IMR-90 (cell line): Measurements from ENCODE around the gene CTRB1. TPM values are rescaled to one million over a fixed set of nuclear protein-coding genes. Genes with fewer than 3 reads are reported as not detected.

Source experiments
- ATAC-seq: fragments of 200-7000 bp; cut with Tn5 transposase; 2 replicates; pipeline ENCODE4 v1.9.1; 2020; ENCODE audit warnings: low read depth, mild to moderate bottlenecking, moderate library complexity
- BruUV-seq: library from RNA; stranded (reverse); fragments of 400-500 nt; replicated peaks from 2 replicates; lab custom pipeline; 2021; lab: Mats Ljungman, UMichigan
- CTCF ChIA-PET: fragments of 300-600 bp; formaldehyde crosslinking; extraction: SDS; loops from one replicate; lab custom pipeline; 2021; ENCODE audit warnings: antibody characterized with exemption; lab: Yijun Ruan, JAX
- POLR2A ChIA-PET: fragments of 300-600 bp; sonication (Branson Sonifier 250); formaldehyde crosslinking; loops from one replicate; lab custom pipeline; 2022; ENCODE audit warnings: antibody characterized with exemption; ENCODE audit not compliant: unreplicated experiment; lab: Charles Lee
- DNase-seq: peaks from one replicate; pipeline ENCODE4 v3.0.0; 2013
- H2AFZ ChIP-seq: replicated peaks from 2 replicates; pipeline ENCODE3; 2013; ENCODE audit warnings: low read length, mild to moderate bottlenecking; ENCODE audit not compliant: poor library complexity
- H2AK5ac ChIP-seq: 2 replicates; pipeline ENCODE4 v1.6.1; 2013; ENCODE audit warnings: low read depth, low read length, inconsistent platforms
- H2AK9ac ChIP-seq: replicated peaks from 2 replicates; pipeline ENCODE3; 2013; ENCODE audit warnings: mild to moderate bottlenecking, low read depth, low read length, moderate library complexity; ENCODE audit not compliant: poor library complexity
- H2BK120ac ChIP-seq: 2 replicates; pipeline ENCODE4 v1.6.1; 2013; ENCODE audit warnings: low read depth, low read length, inconsistent platforms
- H2BK15ac ChIP-seq: 3 replicates; pipeline ENCODE4 v1.6.1; 2013; ENCODE audit warnings: low read depth, low read length, inconsistent platforms
- H2BK20ac ChIP-seq: 2 replicates; pipeline ENCODE4 v1.6.1; 2013; ENCODE audit warnings: low read depth, mild to moderate bottlenecking, inconsistent platforms, low read length, moderate library complexity
- H2BK5ac ChIP-seq: 2 replicates; pipeline ENCODE4 v1.6.1; 2013; ENCODE audit warnings: mild to moderate bottlenecking, low read depth, low read length, inconsistent platforms; ENCODE audit not compliant: poor library complexity, severe bottlenecking
- H3K14ac ChIP-seq: replicated peaks from 2 replicates; pipeline ENCODE4 v1.6.1; 2013; ENCODE audit warnings: low read depth, low read length, inconsistent platforms
- H3K18ac ChIP-seq: 2 replicates; pipeline ENCODE4 v1.6.1; 2013; ENCODE audit warnings: low read depth, low read length, control low read depth
- H3K23ac ChIP-seq: 2 replicates; pipeline ENCODE4 v1.6.1; 2013; ENCODE audit warnings: low read depth, low read length, inconsistent platforms
- H3K27ac ChIP-seq: 2 replicates; pipeline ENCODE4 v1.5.1; 2013; ENCODE audit warnings: mild to moderate bottlenecking, control low read depth, low read length; ENCODE audit not compliant: insufficient read depth
- H3K27me3 ChIP-seq: 2 replicates; pipeline ENCODE4 v1.6.1; 2013; ENCODE audit warnings: low read length; ENCODE audit not compliant: control insufficient read depth, insufficient read depth
- H3K36me3 ChIP-seq: 2 replicates; pipeline ENCODE4 v1.6.1; 2013; ENCODE audit warnings: low read length, mixed read lengths; ENCODE audit not compliant: control insufficient read depth, insufficient read depth
- H3K4ac ChIP-seq: 2 replicates; pipeline ENCODE4 v1.6.1; 2013; ENCODE audit warnings: low read depth, low read length, inconsistent platforms
- H3K4me1 ChIP-seq: 2 replicates; pipeline ENCODE4 v1.6.1; 2013; ENCODE audit warnings: low read length, mixed read lengths; ENCODE audit not compliant: control insufficient read depth, insufficient read depth
- H3K4me2 ChIP-seq: 2 replicates; pipeline ENCODE4 v1.6.1; 2013; ENCODE audit warnings: low read depth, mild to moderate bottlenecking, control low read depth, low read length, moderate library complexity
- H3K4me3 ChIP-seq: 2 replicates; pipeline ENCODE4 v1.5.1; 2013; ENCODE audit warnings: low read depth, mild to moderate bottlenecking, control low read depth, low read length, moderate library complexity; ENCODE audit not compliant: insufficient read depth
- H3K56ac ChIP-seq: 2 replicates; pipeline ENCODE4 v1.6.1; 2013; ENCODE audit warnings: low read length, inconsistent platforms; ENCODE audit not compliant: insufficient read depth; ENCODE audit errors: extremely low read depth
- H3K79me1 ChIP-seq, 2 experiments: 2 replicates each; pipeline ENCODE4 v1.6.1; 2013; ENCODE audit warnings: low read length in 2 of 2, inconsistent platforms in 1 of 2, low read depth in 1 of 2
- H3K9ac ChIP-seq: 2 replicates; pipeline ENCODE4 v1.6.1; 2013; ENCODE audit warnings: low read depth, low read length, control low read depth
- H3K9me1 ChIP-seq: 2 replicates; pipeline ENCODE4 v1.6.1; 2013; ENCODE audit warnings: low read length, inconsistent platforms; ENCODE audit not compliant: insufficient read depth
- H3K9me3 ChIP-seq: 2 replicates; pipeline ENCODE4 v1.6.1; 2013; ENCODE audit warnings: low read length; ENCODE audit not compliant: control insufficient read depth, insufficient read depth
- H4K20me1 ChIP-seq: 2 replicates; pipeline ENCODE4 v1.6.1; 2013; ENCODE audit warnings: low read length, inconsistent platforms; ENCODE audit not compliant: insufficient read depth
- H4K5ac ChIP-seq: 2 replicates; pipeline ENCODE4 v1.6.1; 2013; ENCODE audit warnings: mild to moderate bottlenecking, low read depth, low read length, control low read depth
- H4K8ac ChIP-seq, 2 experiments: 2 replicates each; pipeline ENCODE4 v1.6.1; 2013; ENCODE audit warnings: low read depth in 2 of 2, low read length in 2 of 2, control low read depth in 1 of 2, inconsistent platforms in 1 of 2
- H4K91ac ChIP-seq: 2 replicates; pipeline ENCODE4 v1.6.1; 2013; ENCODE audit warnings: low read depth, low read length, inconsistent platforms; ENCODE audit not compliant: insufficient read depth
- BHLHE40 ChIP-seq: fragments of 150-350 bp; IDR thresholded peaks from 2 replicates; pipeline ENCODE4 v1.6.1; 2016; ENCODE audit warnings: mild to moderate bottlenecking, low read depth, low read length
- FOS ChIP-seq: fragments of 150-350 bp; IDR thresholded peaks from 2 replicates; pipeline ENCODE4 v1.6.1; 2016; ENCODE audit warnings: low read depth, low read length
- MAFK ChIP-seq: IDR thresholded peaks from 2 replicates; pipeline ENCODE4 v1.6.1; 2012; ENCODE audit warnings: low read depth, low read length, improper control_type of control experiment
- MAZ ChIP-seq: IDR thresholded peaks from 2 replicates; pipeline ENCODE4 v1.6.1; 2012; ENCODE audit warnings: low read depth, mild to moderate bottlenecking, low read length, improper control_type of control experiment, moderate library complexity, borderline replicate concordance
- MXI1 ChIP-seq: IDR thresholded peaks from 2 replicates; pipeline ENCODE4 v1.6.1; 2012; ENCODE audit warnings: low read depth, mild to moderate bottlenecking, low read length, moderate library complexity, borderline replicate concordance
- NFE2L2 ChIP-seq: fragments of 150-350 bp; IDR thresholded peaks from 2 replicates; pipeline ENCODE4 v1.6.1; 2016; ENCODE audit warnings: low read depth, mild to moderate bottlenecking, low read length
- RAD21 ChIP-seq: IDR thresholded peaks from 2 replicates; pipeline ENCODE4 v1.6.1; 2012; ENCODE audit warnings: low read length, improper control_type of control experiment
- RCOR1 ChIP-seq: IDR thresholded peaks from 2 replicates; pipeline ENCODE4 v1.6.1; 2012; ENCODE audit warnings: mild to moderate bottlenecking, low read length, improper control_type of control experiment; ENCODE audit not compliant: insufficient replicate concordance
- RFX5 ChIP-seq: IDR thresholded peaks from 2 replicates; pipeline ENCODE4 v1.8.0; 2012; ENCODE audit warnings: low read depth, mild to moderate bottlenecking, low read length, moderate library complexity
- SMC3 ChIP-seq: fragments of 150-350 bp; IDR thresholded peaks from 2 replicates; pipeline ENCODE4 v1.6.1; 2016; ENCODE audit warnings: low read depth, mild to moderate bottlenecking, antibody characterized with exemption, low read length, moderate library complexity
- WGBS, 2 experiments: methylation state at CpG; one replicate each; pipeline versions ENCODE4 v1.1.5 to v1.1.7; 2013; ENCODE audit warnings: missing lambda C conversion rate in 2 of 2; ENCODE audit not compliant: insufficient read length in 1 of 2; ENCODE audit errors: extremely low coverage in 2 of 2; 5-methylcytosine and 5-hydroxymethylcytosine counted together
- dilution Hi-C: fragments of 300-500 bp; cut with HindIII; formaldehyde crosslinking; loops from one replicate; pipeline ENCODE4 v1.14.3; 2018; ENCODE audit warnings: low sequenced_read_pairs; ENCODE audit not compliant: unreplicated experiment
- in situ Hi-C: fragments of 300-500 bp; cut with MboI; formaldehyde crosslinking; loops from 3 replicates; pipeline ENCODE4 v1.14.3; 2019; ENCODE audit warnings: low sequenced_read_pairs, inconsistent platforms, mixed read lengths
- intact Hi-C: fragments of 100-400 bp; cut with micrococcal nuclease; formaldehyde crosslinking; loops from 2 replicates; pipeline ENCODE4 v1.10.0; 2022
- polyA plus RNA-seq, 3 experiments: library from polyadenylated mRNA; depleted of rRNA; stranded (reverse); fragments of >200 nt; gene quantifications; 2 replicates each; pipeline ENCODE4 v1.2.3, GENCODE V29; 2012; ENCODE audit warnings: low replicate concordance in 1 of 3
- total RNA-seq: library from RNA; depleted of rRNA; stranded (reverse); fragments of >200 nt; gene quantifications from 2 replicates; pipeline ENCODE4 v1.2.3, GENCODE V29; 2012
- TF ChIP-seq, protein P1 (sequence below): conservative IDR thresholded peaks from 2 replicates; pipeline ENCODE4 v1.5.1; 2012; ENCODE audit warnings: mild to moderate bottlenecking, low read depth, low read length, improper control_type of control experiment
- TF ChIP-seq, protein P2 (sequence below): fragments of 150-350 bp; IDR thresholded peaks from 2 replicates; pipeline ENCODE4 v1.6.1; 2017; ENCODE audit warnings: mild to moderate bottlenecking, antibody characterized with exemption, low read length, low read depth
- TF ChIP-seq, protein P3 (sequence below): fragments of 150-350 bp; IDR thresholded peaks from 2 replicates; pipeline ENCODE4 v1.6.1; 2016; ENCODE audit warnings: low read depth, mild to moderate bottlenecking, low read length, moderate library complexity, borderline replicate concordance

Gene CTRB1
- total and polyA plus RNA-seq, 2 of the 4 experiments (the other 2 are of a cell fraction), result not detected

DNA sequence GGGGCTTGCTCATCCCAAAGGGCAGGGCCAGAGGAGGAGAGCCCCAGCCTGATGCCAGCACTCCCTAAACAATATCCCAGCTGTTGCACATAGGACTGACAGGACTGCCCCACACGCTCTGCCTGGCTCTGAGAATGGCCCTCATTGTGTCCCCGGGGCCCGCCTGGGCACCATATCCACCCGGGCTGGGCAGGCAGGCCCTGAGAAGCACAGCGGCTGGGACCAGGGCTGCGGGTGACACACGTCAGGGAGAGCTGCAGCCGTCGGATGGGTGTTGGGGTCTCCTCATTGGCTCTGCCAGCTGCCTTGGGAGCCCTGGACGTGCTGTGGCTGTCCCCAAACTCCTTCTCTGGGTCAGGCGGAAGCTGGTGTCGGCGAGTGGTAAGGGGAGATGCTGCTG, 28.5 kb downstream of the CTRB1 start:
- WGBS, 2 experiments, result 77% methylated on average over 8 of the region's 13 CpGs; no CpG with 5 or more reads in 1 of the 2 experiments
- Histone ChIP-seq H3K56ac (no peak overlapping the region), H3K9me1 (peaks cover 48% of the 10 kb centered on the region), H4K8ac (peak overlapping the region; percentile 89 to 95; a peak in 2 of 4 replicates), H3K9ac (peak overlapping the region; percentile 16; the same call in 1 of the 2 replicates), H3K27ac (peak overlapping the region; percentile 93), H4K5ac (no peak overlapping the region), H3K4me1 (peaks cover 62% of the 10 kb centered on the region), H3K36me3 (peaks cover 10% of the 10 kb centered on the region; the same call in 1 of the 2 replicates), H3K4me2 (no peak overlapping the region; the same call in 1 of the 2 replicates), H3K18ac (no peak overlapping the region; the same call in 1 of the 2 replicates), H2BK20ac (no peak overlapping the region), H2AK5ac (peak overlapping the region; percentile 99), H2AK9ac (peak overlapping the region; percentile 66), H3K9me3 (no peaks in the 10 kb centered on the region), H3K27me3 (no peaks in the 10 kb centered on the region), H2BK5ac (peak overlapping the region; percentile 98), H3K79me1 (peaks cover 4 to 55% of the 10 kb centered on the region in 2 experiments; a peak in 3 of 4 replicates), H4K20me1 (peaks cover 73% of the 10 kb centered on the region), H3K23ac (peak overlapping the region; percentile 90), H2BK15ac (peak overlapping the region; percentile 96; the same call in 1 of the 3 replicates), H3K4me3 (no peak overlapping the region), H3K14ac (peak overlapping the region; percentile 77), H2AFZ (no peak overlapping the region), H3K4ac (peak overlapping the region; percentile 100), H4K91ac (peak overlapping the region; percentile 98), H2BK120ac (peak overlapping the region; percentile 95)
- DNase-seq (no peak), ATAC-seq (no peak)
- in situ Hi-C loops, result no loop called here
- intact Hi-C loops, result no loop called here
- CTCF ChIA-PET, result no interaction called here
- POLR2A ChIA-PET, result no interaction called here
- BruUV-seq, result no TSS peak
- TF ChIP-seq, protein P1, sequence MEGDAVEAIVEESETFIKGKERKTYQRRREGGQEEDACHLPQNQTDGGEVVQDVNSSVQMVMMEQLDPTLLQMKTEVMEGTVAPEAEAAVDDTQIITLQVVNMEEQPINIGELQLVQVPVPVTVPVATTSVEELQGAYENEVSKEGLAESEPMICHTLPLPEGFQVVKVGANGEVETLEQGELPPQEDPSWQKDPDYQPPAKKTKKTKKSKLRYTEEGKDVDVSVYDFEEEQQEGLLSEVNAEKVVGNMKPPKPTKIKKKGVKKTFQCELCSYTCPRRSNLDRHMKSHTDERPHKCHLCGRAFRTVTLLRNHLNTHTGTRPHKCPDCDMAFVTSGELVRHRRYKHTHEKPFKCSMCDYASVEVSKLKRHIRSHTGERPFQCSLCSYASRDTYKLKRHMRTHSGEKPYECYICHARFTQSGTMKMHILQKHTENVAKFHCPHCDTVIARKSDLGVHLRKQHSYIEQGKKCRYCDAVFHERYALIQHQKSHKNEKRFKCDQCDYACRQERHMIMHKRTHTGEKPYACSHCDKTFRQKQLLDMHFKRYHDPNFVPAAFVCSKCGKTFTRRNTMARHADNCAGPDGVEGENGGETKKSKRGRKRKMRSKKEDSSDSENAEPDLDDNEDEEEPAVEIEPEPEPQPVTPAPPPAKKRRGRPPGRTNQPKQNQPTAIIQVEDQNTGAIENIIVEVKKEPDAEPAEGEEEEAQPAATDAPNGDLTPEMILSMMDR, result no peak
- no peak for TF ChIP-seq RFX5
- TF ChIP-seq, protein P2, sequence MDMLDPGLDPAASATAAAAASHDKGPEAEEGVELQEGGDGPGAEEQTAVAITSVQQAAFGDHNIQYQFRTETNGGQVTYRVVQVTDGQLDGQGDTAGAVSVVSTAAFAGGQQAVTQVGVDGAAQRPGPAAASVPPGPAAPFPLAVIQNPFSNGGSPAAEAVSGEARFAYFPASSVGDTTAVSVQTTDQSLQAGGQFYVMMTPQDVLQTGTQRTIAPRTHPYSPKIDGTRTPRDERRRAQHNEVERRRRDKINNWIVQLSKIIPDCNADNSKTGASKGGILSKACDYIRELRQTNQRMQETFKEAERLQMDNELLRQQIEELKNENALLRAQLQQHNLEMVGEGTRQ, result no peak
- TF ChIP-seq SMC3, result no peak
- TF ChIP-seq RCOR1, result no peak
- no peak for TF ChIP-seq MXI1
- no peak for TF ChIP-seq MAZ
- TF ChIP-seq NFE2L2, result no peak
- no peak for TF ChIP-seq RAD21
- no peak for TF ChIP-seq MAFK
- TF ChIP-seq FOS, result no peak
- TF ChIP-seq BHLHE40, result no peak
- TF ChIP-seq, protein P3, sequence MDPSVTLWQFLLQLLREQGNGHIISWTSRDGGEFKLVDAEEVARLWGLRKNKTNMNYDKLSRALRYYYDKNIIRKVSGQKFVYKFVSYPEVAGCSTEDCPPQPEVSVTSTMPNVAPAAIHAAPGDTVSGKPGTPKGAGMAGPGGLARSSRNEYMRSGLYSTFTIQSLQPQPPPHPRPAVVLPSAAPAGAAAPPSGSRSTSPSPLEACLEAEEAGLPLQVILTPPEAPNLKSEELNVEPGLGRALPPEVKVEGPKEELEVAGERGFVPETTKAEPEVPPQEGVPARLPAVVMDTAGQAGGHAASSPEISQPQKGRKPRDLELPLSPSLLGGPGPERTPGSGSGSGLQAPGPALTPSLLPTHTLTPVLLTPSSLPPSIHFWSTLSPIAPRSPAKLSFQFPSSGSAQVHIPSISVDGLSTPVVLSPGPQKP, result no peak
- dilution Hi-C loops, result no loop called here
